Panc1 (cell line): ENCODE results near the gene OTUD3. TPM values are rescaled to one million over a fixed set of nuclear protein-coding genes. Genes with fewer than 3 reads are reported as not detected.

Experiments
- ATAC-seq: fragments of 200-7000 bp; cut with Tn5 transposase; 2 replicates; pipeline ENCODE4 v1.9.1; 2020; ENCODE audit warnings: mild to moderate bottlenecking, moderate library complexity
- BruUV-seq: library from RNA; stranded (reverse); fragments of 400-500 nt; replicated peaks from 2 replicates; lab custom pipeline; 2021; lab: Mats Ljungman, UMichigan
- CTCF ChIA-PET: fragments of 300-600 bp; sonication (Branson Sonifier 250); formaldehyde crosslinking; loops from one replicate; lab custom pipeline; 2022; ENCODE audit warnings: antibody characterized with exemption; lab: Charles Lee
- POLR2A ChIA-PET: fragments of 300-600 bp; sonication (Branson Sonifier 250); formaldehyde crosslinking; loops from one replicate; lab custom pipeline; 2022; ENCODE audit warnings: antibody characterized with exemption; lab: Charles Lee
- DNase-seq: peaks from one replicate; pipeline ENCODE4 v3.0.0-alpha.2; 2010; ENCODE audit warnings: low read depth, low spot score
- H3K27ac ChIP-seq: 2 replicates; pipeline ENCODE4 v1.5.1; 2011; ENCODE audit warnings: mild to moderate bottlenecking, low read length, inconsistent platforms
- H3K27me3 ChIP-seq: fragments of 200-500 bp; sonication (Bioruptor generic); 2 replicates; pipeline ENCODE4 v1.6.0; 2014; ENCODE audit warnings: low read length, inconsistent platforms; ENCODE audit not compliant: control insufficient read depth, insufficient read depth
- H3K36me3 ChIP-seq: fragments of 200-500 bp; sonication (Bioruptor generic); 2 replicates; pipeline ENCODE4 v1.5.1; 2014; ENCODE audit warnings: inconsistent platforms, mild to moderate bottlenecking, low read length, moderate library complexity; ENCODE audit not compliant: control insufficient read depth, insufficient read depth
- H3K4me1 ChIP-seq: 2 replicates; pipeline ENCODE4 v1.5.1; 2011; ENCODE audit warnings: inconsistent platforms, mild to moderate bottlenecking, low read length, moderate library complexity; ENCODE audit not compliant: control insufficient read depth, insufficient read depth
- H3K4me3 ChIP-seq, 2 experiments: 2 replicates each; pipeline ENCODE4 v1.5.1; 2011 to 2012; ENCODE audit warnings: low read depth in 2 of 2, low read length in 2 of 2, mild to moderate bottlenecking in 2 of 2, inconsistent platforms in 1 of 2, moderate library complexity in 1 of 2
- H3K9me3 ChIP-seq: fragments of 200-500 bp; sonication (Bioruptor generic); 2 replicates; pipeline ENCODE4 v1.5.1; 2014; ENCODE audit warnings: low read depth, mild to moderate bottlenecking, inconsistent platforms, low read length, moderate library complexity; ENCODE audit not compliant: control insufficient read depth, insufficient read depth
- POLR2AphosphoS5 ChIP-seq: IDR thresholded peaks from 2 replicates; pipeline ENCODE4 v1.6.1; 2012; ENCODE audit warnings: mild to moderate bottlenecking, low read depth, low read length, moderate library complexity
- SIN3A ChIP-seq: IDR thresholded peaks from 2 replicates; pipeline ENCODE4 v1.6.1; 2012; ENCODE audit warnings: low read depth, mild to moderate bottlenecking, low read length, moderate library complexity, borderline replicate concordance; ENCODE audit not compliant: insufficient read depth
- TCF7L2 ChIP-seq: IDR thresholded peaks from 2 replicates; pipeline ENCODE4 v1.6.1; 2011; ENCODE audit warnings: mild to moderate bottlenecking, low read depth, low read length, inconsistent platforms
- in situ Hi-C: cut with HindIII; loops from 2 replicates; pipeline ENCODE4 v1.10.0; 2016; ENCODE audit warnings: low sequenced_read_pairs, low pct_unique_long_range_greater_than_20kb
- intact Hi-C: fragments of 100-400 bp; cut with micrococcal nuclease; formaldehyde crosslinking; loops from one replicate; pipeline ENCODE4 v1.10.0; 2022; ENCODE audit not compliant: unreplicated experiment
- total RNA-seq: library from RNA; stranded (reverse); gene quantifications from one replicate; pipeline ENCODE4 v1.2.1, GENCODE V29; 2021; ENCODE audit not compliant: unreplicated experiment
- TF ChIP-seq, protein P1 (sequence below), 2 experiments: IDR thresholded peaks; 2 replicates each; pipeline ENCODE4 v1.6.1; 2011 to 2012; ENCODE audit warnings: low read depth in 2 of 2, control low read depth in 1 of 2, low read length in 1 of 2, mild to moderate bottlenecking in 1 of 2, moderate library complexity in 1 of 2; ENCODE audit not compliant: insufficient read depth in 1 of 2
- TF ChIP-seq, protein P2 (sequence below): fragments of 450-650 bp; IDR thresholded peaks from 2 replicates; pipeline ENCODE4 v1.5.1; 2017; ENCODE audit warnings: mild to moderate bottlenecking

Gene OTUD3
- total RNA-seq, 1 experiment from 2014 or later: 14.1 TPM

DNA sequence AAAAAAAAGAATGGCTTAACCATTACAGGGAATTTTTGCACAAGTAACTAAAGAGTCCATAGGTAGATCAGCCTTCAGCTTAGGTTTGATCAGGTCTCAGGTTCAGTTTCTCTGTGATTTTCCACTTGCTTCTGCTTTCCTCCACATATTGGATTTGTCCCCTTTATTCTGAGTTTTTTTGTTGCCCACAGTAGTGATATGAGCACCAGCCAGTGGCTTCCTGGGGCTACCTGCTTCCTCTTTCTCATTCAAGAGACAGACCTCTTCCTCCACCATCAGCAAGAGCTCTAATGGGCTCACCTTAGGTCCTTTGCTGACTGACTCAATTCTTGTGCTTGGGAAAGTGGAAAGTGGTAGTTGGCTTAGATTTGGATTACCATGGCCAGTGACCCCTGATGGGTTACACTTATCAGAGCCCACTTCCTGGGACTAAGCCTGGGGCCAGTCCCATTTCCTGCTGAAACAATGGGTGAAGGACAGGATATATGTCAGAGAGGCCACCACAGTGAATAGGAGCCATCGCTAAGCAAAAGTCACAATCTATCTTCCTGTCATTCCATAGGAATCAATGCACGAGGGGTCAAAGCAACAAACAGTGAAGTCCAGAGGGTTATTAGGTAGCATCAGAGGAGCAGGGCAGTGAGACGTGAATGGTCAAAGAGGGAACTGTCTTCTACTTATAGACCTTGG is 54.0 kb downstream of the OTUD3 start:
- TF ChIP-seq SIN3A: no peak
- no peak for TF ChIP-seq TCF7L2
- TF ChIP-seq, protein P1, sequence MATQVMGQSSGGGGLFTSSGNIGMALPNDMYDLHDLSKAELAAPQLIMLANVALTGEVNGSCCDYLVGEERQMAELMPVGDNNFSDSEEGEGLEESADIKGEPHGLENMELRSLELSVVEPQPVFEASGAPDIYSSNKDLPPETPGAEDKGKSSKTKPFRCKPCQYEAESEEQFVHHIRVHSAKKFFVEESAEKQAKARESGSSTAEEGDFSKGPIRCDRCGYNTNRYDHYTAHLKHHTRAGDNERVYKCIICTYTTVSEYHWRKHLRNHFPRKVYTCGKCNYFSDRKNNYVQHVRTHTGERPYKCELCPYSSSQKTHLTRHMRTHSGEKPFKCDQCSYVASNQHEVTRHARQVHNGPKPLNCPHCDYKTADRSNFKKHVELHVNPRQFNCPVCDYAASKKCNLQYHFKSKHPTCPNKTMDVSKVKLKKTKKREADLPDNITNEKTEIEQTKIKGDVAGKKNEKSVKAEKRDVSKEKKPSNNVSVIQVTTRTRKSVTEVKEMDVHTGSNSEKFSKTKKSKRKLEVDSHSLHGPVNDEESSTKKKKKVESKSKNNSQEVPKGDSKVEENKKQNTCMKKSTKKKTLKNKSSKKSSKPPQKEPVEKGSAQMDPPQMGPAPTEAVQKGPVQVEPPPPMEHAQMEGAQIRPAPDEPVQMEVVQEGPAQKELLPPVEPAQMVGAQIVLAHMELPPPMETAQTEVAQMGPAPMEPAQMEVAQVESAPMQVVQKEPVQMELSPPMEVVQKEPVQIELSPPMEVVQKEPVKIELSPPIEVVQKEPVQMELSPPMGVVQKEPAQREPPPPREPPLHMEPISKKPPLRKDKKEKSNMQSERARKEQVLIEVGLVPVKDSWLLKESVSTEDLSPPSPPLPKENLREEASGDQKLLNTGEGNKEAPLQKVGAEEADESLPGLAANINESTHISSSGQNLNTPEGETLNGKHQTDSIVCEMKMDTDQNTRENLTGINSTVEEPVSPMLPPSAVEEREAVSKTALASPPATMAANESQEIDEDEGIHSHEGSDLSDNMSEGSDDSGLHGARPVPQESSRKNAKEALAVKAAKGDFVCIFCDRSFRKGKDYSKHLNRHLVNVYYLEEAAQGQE (IDR thresholded peaks at IDR 0.05; ENCODE audit: insufficient read depth in 1 of 2, low read depth in 2 of 2, low read length in 1 of 2): no peak
- TF ChIP-seq, protein P2, sequence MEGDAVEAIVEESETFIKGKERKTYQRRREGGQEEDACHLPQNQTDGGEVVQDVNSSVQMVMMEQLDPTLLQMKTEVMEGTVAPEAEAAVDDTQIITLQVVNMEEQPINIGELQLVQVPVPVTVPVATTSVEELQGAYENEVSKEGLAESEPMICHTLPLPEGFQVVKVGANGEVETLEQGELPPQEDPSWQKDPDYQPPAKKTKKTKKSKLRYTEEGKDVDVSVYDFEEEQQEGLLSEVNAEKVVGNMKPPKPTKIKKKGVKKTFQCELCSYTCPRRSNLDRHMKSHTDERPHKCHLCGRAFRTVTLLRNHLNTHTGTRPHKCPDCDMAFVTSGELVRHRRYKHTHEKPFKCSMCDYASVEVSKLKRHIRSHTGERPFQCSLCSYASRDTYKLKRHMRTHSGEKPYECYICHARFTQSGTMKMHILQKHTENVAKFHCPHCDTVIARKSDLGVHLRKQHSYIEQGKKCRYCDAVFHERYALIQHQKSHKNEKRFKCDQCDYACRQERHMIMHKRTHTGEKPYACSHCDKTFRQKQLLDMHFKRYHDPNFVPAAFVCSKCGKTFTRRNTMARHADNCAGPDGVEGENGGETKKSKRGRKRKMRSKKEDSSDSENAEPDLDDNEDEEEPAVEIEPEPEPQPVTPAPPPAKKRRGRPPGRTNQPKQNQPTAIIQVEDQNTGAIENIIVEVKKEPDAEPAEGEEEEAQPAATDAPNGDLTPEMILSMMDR: no peak
- TF ChIP-seq POLR2AphosphoS5: no peak
- H3K9me3 ChIP-seq: no peaks in the 10 kb centered on the region
- intact Hi-C loops: no loop called here
- H3K4me1 ChIP-seq: no peaks in the 10 kb centered on the region
- no peak for DNase-seq
- ATAC-seq: no peak
- H3K4me3 ChIP-seq: no peak overlapping the region
- no peak overlapping the region for H3K27ac ChIP-seq
- H3K36me3 ChIP-seq: no peaks in the 10 kb centered on the region
- ChIA-PET CTCF (interaction anchor here (0.7 kb wide), 1 partner anchor 10 kb away, joined by 4 read pairs; no protein-coding TSS in a partner anchor), POLR2A (interaction anchor here (0.5 to 0.7 kb wide), 2 partner anchors 39 to 660 kb away, joined by 7 to 8 read pairs; no protein-coding TSS in a partner anchor)
- BruUV-seq: no TSS peak
- no peaks in the 10 kb centered on the region for H3K27me3 ChIP-seq
- in situ Hi-C loops: no loop called here

- POLR2A ChIA-PET: no interaction called here
- CTCF ChIA-PET: no interaction called here
- DNase-seq: no peak
- no peaks in the 10 kb centered on the region for H3K27me3 ChIP-seq
- intact Hi-C loops: no loop called here
- no peaks in the 10 kb centered on the region for H3K4me1 ChIP-seq
- BruUV-seq: no TSS peak
- in situ Hi-C loops: no loop called here
- ATAC-seq: no peak
- no peaks in the 10 kb centered on the region for H3K36me3 ChIP-seq
- H3K4me3 ChIP-seq: no peak overlapping the region
- TF ChIP-seq TCF7L2: no peak
- TF ChIP-seq, protein P1 (IDR thresholded peaks at IDR 0.05; ENCODE audit: insufficient read depth in 1 of 2, low read depth in 2 of 2, low read length in 1 of 2): no peak
- no peak overlapping the region for H3K27ac ChIP-seq
- H3K9me3 ChIP-seq: no peaks in the 10 kb centered on the region
These were observed 56.3 kb downstream of the OTUD3 start for GRCh38 chr1:19938472-19938871.
